HCT116 (cell line): ENCODE measurements around the gene MYOM1. TPM values are rescaled to one million over a fixed set of nuclear protein-coding genes. Genes with fewer than 3 reads are reported as not detected.

ENCODE experiments used
- ATAC-seq: fragments of 200-7000 bp; cut with Tn5 transposase; 2 replicates; pipeline ENCODE4 v1.9.1; 2020; ENCODE audit warnings: mild to moderate bottlenecking, moderate library complexity
- BruUV-seq: library from RNA; stranded (reverse); fragments of 400-500 nt; replicated peaks from 2 replicates; lab custom pipeline; 2021; lab: Mats Ljungman, UMichigan
- CTCF ChIA-PET: fragments of 300-600 bp; sonication (Branson Sonifier 250); formaldehyde crosslinking; loops from one replicate; lab custom pipeline; 2021; ENCODE audit warnings: antibody characterized with exemption; lab: Charles Lee
- POLR2A ChIA-PET: fragments of 300-600, 350-600 bp; sonication (Branson Sonifier 250); formaldehyde crosslinking; loops from one replicate; lab custom pipeline; 2021; ENCODE audit warnings: antibody characterized with exemption; lab: Charles Lee
- RAD21 ChIA-PET, 2 experiments: fragments of 300-600 bp; sonication (Branson Sonifier 250); formaldehyde crosslinking; loops; one replicate each; lab custom pipeline; 2023; ENCODE audit warnings: low total read pairs in 2 of 2; ENCODE audit not compliant: uncharacterized antibody in 2 of 2, unreplicated experiment in 2 of 2, low non-redundant PET in 1 of 2; lab: Charles Lee
- DNase-seq: peaks from one replicate; pipeline ENCODE4 v3.0.0-alpha.2; 2010; ENCODE audit warnings: low read depth, low spot score
- H2AFZ ChIP-seq: fragments of 200-600 bp; shearing (Covaris generic), sonication (generic); 2 replicates; pipeline ENCODE4 v1.6.1; 2017; ENCODE audit warnings: low read depth, mixed run types, mixed read lengths, antibody characterized with exemption, low read length; ENCODE audit not compliant: poor library complexity, severe bottlenecking
- H3K27ac ChIP-seq: 2 replicates; pipeline ENCODE4 v1.5.1; 2012; ENCODE audit warnings: low read depth, low read length
- H3K27me3 ChIP-seq: fragments of 200-600 bp; sonication (generic); 2 replicates; pipeline ENCODE4 v1.6.1; 2016; ENCODE audit warnings: mixed run types, low read length, mixed read lengths; ENCODE audit not compliant: insufficient read depth
- H3K36me3 ChIP-seq, 2 experiments: fragments of 200-500 bp in 1 of 2; fragments of 200-600 bp in 1 of 2; sonication (Bioruptor generic) in 1 of 2; sonication (generic) in 1 of 2; 2 replicates each; pipeline versions ENCODE4 v1.5.1 to v1.6.1; 2014 to 2016; ENCODE audit warnings: low read length in 2 of 2, inconsistent platforms in 1 of 2, mixed read lengths in 1 of 2, mixed run types in 1 of 2; ENCODE audit not compliant: insufficient read depth in 2 of 2, control insufficient read depth in 1 of 2
- H3K4me1 ChIP-seq, 2 experiments: fragments of 200-600 bp in 1 of 2; sonication (generic) in 1 of 2; 2 replicates each; pipeline versions ENCODE4 v1.5.1 to v1.6.1; 2012 to 2017; ENCODE audit warnings: low read length in 2 of 2, inconsistent platforms in 1 of 2, mild to moderate bottlenecking in 1 of 2, mixed read lengths in 1 of 2, mixed run types in 1 of 2, moderate library complexity in 1 of 2; ENCODE audit not compliant: insufficient read depth in 2 of 2, control insufficient read depth in 1 of 2
- H3K4me2 ChIP-seq: fragments of 200-600 bp; sonication (generic); 2 replicates; pipeline ENCODE4 v1.6.1; 2017; ENCODE audit warnings: mixed run types, low read length, mixed read lengths
- H3K4me3 ChIP-seq, 2 experiments: fragments of 200-600 bp in 1 of 2; sonication (generic) in 1 of 2; replicated peaks in 1 of 2; 2 replicates each; pipeline ENCODE4 v1.5.1; 2011 to 2016; ENCODE audit warnings: low read length in 2 of 2, control low read depth in 1 of 2, low read depth in 1 of 2, mild to moderate bottlenecking in 1 of 2, mixed read lengths in 1 of 2, mixed run types in 1 of 2
- H3K79me2 ChIP-seq: fragments of 200-600 bp; sonication (generic); 2 replicates; pipeline ENCODE4 v1.6.1; 2017; ENCODE audit warnings: mild to moderate bottlenecking, mixed run types, low read length, moderate library complexity, mixed read lengths; ENCODE audit not compliant: insufficient read depth
- H3K9ac ChIP-seq: fragments of 200-600 bp; sonication (generic); 2 replicates; pipeline ENCODE4 v1.6.1; 2016; ENCODE audit warnings: low read length, mixed read lengths
- H3K9me2 ChIP-seq: fragments of 200-600 bp; sonication (generic), shearing (Covaris generic); 2 replicates; pipeline ENCODE4 v1.6.1; 2017; ENCODE audit warnings: mixed run types, mild to moderate bottlenecking, moderate library complexity; ENCODE audit not compliant: insufficient read depth
- H3K9me3 ChIP-seq, 2 experiments: fragments of 200-500 bp in 1 of 2; fragments of 200-600 bp in 1 of 2; sonication (Bioruptor generic) in 1 of 2; sonication (generic) in 1 of 2; 2 replicates each; pipeline ENCODE4 v1.6.1; 2014 to 2017; ENCODE audit warnings: low read length in 2 of 2, mixed read lengths in 2 of 2, inconsistent platforms in 1 of 2, low read depth in 1 of 2, mild to moderate bottlenecking in 1 of 2, mixed run types in 1 of 2, moderate library complexity in 1 of 2; ENCODE audit not compliant: control insufficient read depth in 1 of 2, insufficient read depth in 1 of 2
- H4K20me1 ChIP-seq: fragments of 200-600 bp; sonication (generic), shearing (Covaris generic); 2 replicates; pipeline ENCODE4 v1.6.1; 2017; ENCODE audit warnings: mixed run types, mild to moderate bottlenecking, moderate library complexity; ENCODE audit not compliant: insufficient read depth
- CTCF ChIP-seq, 3 experiments: fragments of 200-600 bp in 1 of 3; sonication (generic) in 1 of 3; IDR thresholded peaks in 2 of 3; conservative IDR thresholded peaks in 1 of 3; 2 replicates each; pipeline ENCODE4 v1.5.1; 2012 to 2017; ENCODE audit warnings: low read depth in 2 of 3, low read length in 2 of 3, antibody characterized with exemption in 1 of 3, borderline replicate concordance in 1 of 3, control low read depth in 1 of 3, mild to moderate bottlenecking in 1 of 3, mixed read lengths in 1 of 3, mixed run types in 1 of 3, moderate library complexity in 1 of 3; ENCODE audit not compliant: insufficient read depth in 1 of 3
- EGR1 ChIP-seq: IDR thresholded peaks from 2 replicates; pipeline ENCODE4 v1.6.1; 2012; ENCODE audit warnings: low read depth
- FOSL1 ChIP-seq: IDR thresholded peaks from 2 replicates; pipeline ENCODE4 v1.6.1; 2012; ENCODE audit warnings: low read depth
- MAX ChIP-seq: IDR thresholded peaks from 2 replicates; pipeline ENCODE4 v1.6.1; 2012
- POLR2A ChIP-seq: IDR thresholded peaks from 2 replicates; pipeline ENCODE4 v1.7.0; 2011; ENCODE audit warnings: borderline replicate concordance; ENCODE audit not compliant: insufficient read depth, insufficient read length; ENCODE audit errors: extremely low read depth
- POLR2AphosphoS5 ChIP-seq: IDR thresholded peaks from 2 replicates; pipeline ENCODE4 v1.6.1; 2011; ENCODE audit warnings: mild to moderate bottlenecking, low read depth, low read length, moderate library complexity
- RAD21 ChIP-seq: IDR thresholded peaks from 2 replicates; pipeline ENCODE4 v1.6.1; 2012; ENCODE audit warnings: low read depth, mild to moderate bottlenecking
- SP1 ChIP-seq: IDR thresholded peaks from 2 replicates; pipeline ENCODE4 v1.6.1; 2012; ENCODE audit warnings: low read depth
- SRF ChIP-seq: IDR thresholded peaks from 2 replicates; pipeline ENCODE4 v1.6.1; 2012; ENCODE audit warnings: low read depth
- YY1 ChIP-seq: IDR thresholded peaks from 2 replicates; pipeline ENCODE4 v1.6.1; 2011; ENCODE audit warnings: low read length, low read depth, moderate library complexity, mild to moderate bottlenecking; ENCODE audit not compliant: insufficient replicate concordance; ENCODE audit errors: extremely low read depth
- ZFX ChIP-seq: fragments of 450-650 bp; IDR thresholded peaks from 2 replicates; pipeline ENCODE4 v1.6.1; 2017
- intact Hi-C: fragments of 100-400 bp; cut with micrococcal nuclease; formaldehyde crosslinking; loops from 2 replicates; pipeline ENCODE4 v1.10.0; 2022
- total RNA-seq: library from RNA; stranded (reverse); gene quantifications from one replicate; pipeline ENCODE4 v1.2.1, GENCODE V29; 2021; ENCODE audit not compliant: unreplicated experiment

Gene MYOM1
- total RNA-seq, 1 experiment from 2014 or later = 0.52 TPM

- no peaks in the 10 kb centered on the region for H3K36me3 ChIP-seq
- H3K4me1 ChIP-seq = peaks cover 0 to 8% of the 10 kb centered on the region in 2 experiments; a peak in 2 of 4 replicates
- H3K27me3 ChIP-seq = no peaks in the 10 kb centered on the region
- no peak overlapping the region for H3K4me3 ChIP-seq
- intact Hi-C loops = loop anchor here (2.0 kb wide), 1 partner anchor 124 kb away; the partner anchor contains the start of gene MYL12A
- no peaks in the 10 kb centered on the region for H3K9me2 ChIP-seq
- no peak overlapping the region for H3K4me2 ChIP-seq
- H2AFZ ChIP-seq = no peak overlapping the region
- H4K20me1 ChIP-seq = no peaks in the 10 kb centered on the region
- no peak overlapping the region for H3K9ac ChIP-seq
- CTCF ChIA-PET = no interaction called here
- no peaks in the 10 kb centered on the region for H3K79me2 ChIP-seq
- RAD21 ChIA-PET = no interaction called here
- DNase-seq (no peak), ATAC-seq (no peak)
- no peaks in the 10 kb centered on the region for H3K9me3 ChIP-seq
- no peak overlapping the region for H3K27ac ChIP-seq
- no peak for TF ChIP-seq POLR2A
- TF ChIP-seq SP1 = no peak
- no peak for TF ChIP-seq YY1
- no peak for TF ChIP-seq MAX
- TF ChIP-seq EGR1 = no peak
- no peak for TF ChIP-seq FOSL1
- no peak for TF ChIP-seq ZFX
- no peak for TF ChIP-seq POLR2AphosphoS5
- POLR2A ChIA-PET = no interaction called here
- no TSS peak for BruUV-seq
Measured at GRCh38 chr18:3122851-3123250, 96.9 kb downstream of the MYOM1 start.

GRCh38 chr18:3121259-3121658 lies 98.5 kb downstream of the MYOM1 start:
- H3K9me2 ChIP-seq = no peaks in the 10 kb centered on the region
- no peak for ATAC-seq
- no peaks in the 10 kb centered on the region for H3K79me2 ChIP-seq
- H3K9ac ChIP-seq = no peak overlapping the region
- no peak overlapping the region for H3K4me3 ChIP-seq
- no peaks in the 10 kb centered on the region for H3K36me3 ChIP-seq
- no peak for DNase-seq
- no peak overlapping the region for H3K4me2 ChIP-seq
- H3K9me3 ChIP-seq = no peaks in the 10 kb centered on the region
- no peaks in the 10 kb centered on the region for H3K27me3 ChIP-seq
- no peak overlapping the region for H3K27ac ChIP-seq
- no peaks in the 10 kb centered on the region for H4K20me1 ChIP-seq
- CTCF ChIA-PET = interaction anchor here (1.2 to 1.5 kb wide), 2 partner anchors 10 to 125 kb away, joined by 3 to 4 read pairs; no protein-coding TSS in a partner anchor
- RAD21 ChIA-PET = no interaction called here
- no peak overlapping the region for H2AFZ ChIP-seq
- BruUV-seq = no TSS peak
- POLR2A ChIA-PET = no interaction called here
- TF ChIP-seq SRF = no peak
- peak in 2 of 3 experiments; percentile 19 to 20; a peak in 2 of 6 replicates for TF ChIP-seq CTCF (IDR thresholded peaks at IDR 0.05 in 2 of 3, conservative IDR thresholded peaks at IDR 0.05 in 1 of 3; ENCODE audit: borderline replicate concordance in 1 of 3, insufficient read depth in 1 of 3, low read depth in 2 of 3, low read length in 2 of 3)
- TF ChIP-seq RAD21 = peak; percentile 44; the same call in 1 of the 2 replicates
- intact Hi-C loops = no loop called here
- H3K4me1 ChIP-seq = peaks cover 0 to 8% of the 10 kb centered on the region in 2 experiments; a peak in 2 of 4 replicates
